Erythroblast (primary cell): Measurements from ENCODE around the gene APAF1.

Source experiments
- GATA1 ChIP-seq: IDR thresholded peaks from 2 replicates; pipeline ENCODE4 v1.6.1; 2011; ENCODE audit warnings: low read depth, mild to moderate bottlenecking, control low read depth, low read length, moderate library complexity
- POLR2A ChIP-seq: IDR thresholded peaks from 2 replicates; pipeline ENCODE4 v1.6.1; 2011; ENCODE audit warnings: mild to moderate bottlenecking, low read length

GRCh38 chr12:98679611-98680005 is 34.5 kb downstream of the APAF1 start:
- TF ChIP-seq POLR2A, result no peak
- TF ChIP-seq GATA1, result no peak
